Measurements from ENCODE around the gene PTPN4.

Gene PTPN4

GRCh38 chr2:119758881-119759450, 756 bp upstream of the PTPN4 start:
- DNase-seq (ENCODE audit: low read depth): no peak
- no peak for TF ChIP-seq CTCF (IDR thresholded peaks at IDR 0.05; ENCODE audit: insufficient read depth, low read depth, low read length, missing control alignments)
- H3K4me3 ChIP-seq (ENCODE audit: low read length): peak overlapping the region; percentile 82

- peak; percentile 51 for DNase-seq (ENCODE audit: low read depth)
- no peak for TF ChIP-seq CTCF (IDR thresholded peaks at IDR 0.05; ENCODE audit: insufficient read depth, low read depth, low read length, missing control alignments)
- peak overlapping the region; percentile 82 for H3K4me3 ChIP-seq (ENCODE audit: low read length)
Measured at GRCh38 chr2:119760237-119760955, 674 bp downstream of the PTPN4 start.

- peak; percentile 53 for DNase-seq (ENCODE audit: low read depth)
- TF ChIP-seq CTCF (IDR thresholded peaks at IDR 0.05; ENCODE audit: insufficient read depth, low read depth, low read length, missing control alignments): no peak
- H3K4me3 ChIP-seq (ENCODE audit: low read length): peak overlapping the region; percentile 82
Measured at GRCh38 chr2:119760956-119761275, 1.2 kb downstream of the PTPN4 start.

- H3K4me3 ChIP-seq (ENCODE audit: low read length): no peak overlapping the region
- no peak for TF ChIP-seq CTCF (IDR thresholded peaks at IDR 0.05; ENCODE audit: insufficient read depth, low read depth, low read length, missing control alignments)
- DNase-seq (ENCODE audit: low read depth): peak; percentile 49
Measured at GRCh38 chr2:119764832-119765231, 5.1 kb downstream of the PTPN4 start.

- H3K4me3 ChIP-seq (ENCODE audit: low read length): no peak overlapping the region
- DNase-seq (ENCODE audit: low read depth): no peak
- no peak for TF ChIP-seq CTCF (IDR thresholded peaks at IDR 0.05; ENCODE audit: insufficient read depth, low read depth, low read length, missing control alignments)
Measured at GRCh38 chr2:119765433-119766002, 5.8 kb downstream of the PTPN4 start.

GRCh38 chr2:119766944-119767343, 7.2 kb downstream of the PTPN4 start:
- TF ChIP-seq CTCF (IDR thresholded peaks at IDR 0.05; ENCODE audit: insufficient read depth, low read depth, low read length, missing control alignments): no peak
- no peak for DNase-seq (ENCODE audit: low read depth)
- no peak overlapping the region for H3K4me3 ChIP-seq (ENCODE audit: low read length)

Data from epithelial cell of esophagus (primary cell).